ENCODE measurements around the gene NGEF. TPM values are rescaled to one million over a fixed set of nuclear protein-coding genes. Genes with fewer than 3 reads are reported as not detected.

Gene NGEF
- total and polyA plus RNA-seq, 10 of the 15 experiments (the other 5 are each of a cell fraction or from before 2014, with no cell fraction given) = 0.12 TPM; not detected in 9

GRCh38 chr2:233055362-233055761 is 42.3 kb upstream of the NGEF start (continued):
- TF ChIP-seq ZNF687 (IDR thresholded peaks at IDR 0.05) = no peak
- no peak for TF ChIP-seq HDAC6 (IDR thresholded peaks at IDR 0.05; ENCODE audit: unreplicated experiment)
- TF ChIP-seq CBX3 (IDR thresholded peaks at IDR 0.05; ENCODE audit: borderline replicate concordance, low read depth) = no peak
- TF ChIP-seq MTA2 (IDR thresholded peaks at IDR 0.05; ENCODE audit: low read depth) = no peak
- no peak for TF ChIP-seq NFYA (IDR thresholded peaks at IDR 0.05; ENCODE audit: borderline replicate concordance, low read depth, low read length)
- no peak for TF ChIP-seq NFIC (IDR thresholded peaks at IDR 0.05; ENCODE audit: low read depth, low read length)

GRCh38 chr2:233053928-233054784 is 41.1 kb upstream of the NGEF start:
- no peaks in the 10 kb centered on the region for H4K20me1 ChIP-seq (ENCODE audit: control insufficient read depth, insufficient read depth)
- RAD21 ChIA-PET (ENCODE audit: unreplicated experiment) = interaction anchor here (0.6 to 2.2 kb wide), 22 partner anchors 9 to 296 kb away, joined by 3 to 10 read pairs (median 3); partner anchors contain the start of gene ATG16L1
- FAIRE-seq (no peak), DNase-seq (ENCODE audit: low read depth, low spot score) (no peak), ATAC-seq (peak; percentile 98)
- SMC1A ChIA-PET (ENCODE audit: uncharacterized antibody, unreplicated experiment) = interaction anchor here (0.7 to 2.8 kb wide), 27 partner anchors 9 to 447 kb away, joined by 3 to 19 read pairs (median 4); no protein-coding TSS in a partner anchor
- H2AFZ ChIP-seq (ENCODE audit: control insufficient read depth, low read depth, low read length) = peak overlapping the region; percentile 65
- no peaks in the 10 kb centered on the region for H3K27me3 ChIP-seq (replicated peaks in 1 of 2; ENCODE audit: control insufficient read depth in 2 of 2, insufficient read depth in 2 of 2, low read length in 1 of 2)
- intact Hi-C loops (cut with micrococcal nuclease; ENCODE audit: unreplicated experiment) = loop anchor here (1.0 kb wide), 2 partner anchors 201 to 448 kb away; no protein-coding TSS in a partner anchor
- in situ Hi-C loops (cut with MboI) = no loop called here
- H3K36me3 ChIP-seq (ENCODE audit: control insufficient read depth in 2 of 2, insufficient read depth in 2 of 2, low read length in 1 of 2) = no peaks in the 10 kb centered on the region
- CTCF ChIA-PET = interaction anchor here (0.6 to 5.1 kb wide), 85 partner anchors 8 to 792 kb away, joined by 3 to 37 read pairs (median 4); partner anchors contain the start of genes ATG16L1 and NEU2
- POLR2A ChIA-PET = interaction anchor here (0.6 to 0.9 kb wide), 3 partner anchors 11 to 903 kb away, joined by 3 read pairs; no protein-coding TSS in a partner anchor
- WGBS (ENCODE audit: insufficient coverage, insufficient replicate concordance, low lambda C conversion rate, missing lambda C conversion rate) = 18% methylated on average over 22 of the region's 22 CpGs
- no TSS peak for BruUV-seq (replicated peaks)
- H3K27ac ChIP-seq (ENCODE audit: control insufficient read depth, insufficient read depth) = no peak overlapping the region
- H3K9ac ChIP-seq (ENCODE audit: control insufficient read depth, insufficient read depth, low read length) = no peak overlapping the region; the same call in 1 of the 2 replicates
- peak overlapping the region; percentile 55 for H3K4me2 ChIP-seq (ENCODE audit: control insufficient read depth, insufficient read depth)
- no peaks in the 10 kb centered on the region; the same call in 1 of the 2 replicates for H3K79me2 ChIP-seq (ENCODE audit: control insufficient read depth, insufficient read depth, low read length)
- H3K4me1 ChIP-seq (ENCODE audit: control insufficient read depth, insufficient read depth, low read length) = peaks cover 2% of the 10 kb centered on the region
- no peak overlapping the region for H3K4me3 ChIP-seq
- H3K9me3 ChIP-seq (replicated peaks; ENCODE audit: control insufficient read depth, insufficient read depth, low read length) = no peaks in the 10 kb centered on the region
- TF ChIP-seq YY1 (IDR thresholded peaks at IDR 0.05; ENCODE audit: low read depth, low read length) (peak; percentile 74), SMC3 (IDR thresholded peaks at IDR 0.05; ENCODE audit: borderline replicate concordance, low read length) (peak; percentile 66; the same call in 1 of the 2 replicates), CTCF (IDR thresholded peaks at IDR 0.05 in 2 of 3, conservative IDR thresholded peaks at IDR 0.05 in 1 of 3; ENCODE audit: control insufficient read depth in 2 of 3, extremely low read depth in 1 of 3, insufficient read depth in 1 of 3, low read depth in 3 of 3, low read length in 3 of 3) (peak; percentile 87 to 97 (median 93)), RB1 (IDR thresholded peaks at IDR 0.05; ENCODE audit: borderline replicate concordance) (peak; percentile 69; the same call in 1 of the 2 replicates), RAD21 (IDR thresholded peaks at IDR 0.05; ENCODE audit: insufficient read depth, low read depth, low read length) (peak; percentile 74), LARP7 (IDR thresholded peaks at IDR 0.05) (peak; percentile 48), SMARCA5 (IDR thresholded peaks at IDR 0.05) (peak; percentile 80), PML (IDR thresholded peaks at IDR 0.05; ENCODE audit: low read length) (no peak), IKZF2 (IDR thresholded peaks at IDR 0.05) (0 out of 4 replicates have a peak, but pooled peaks of 1 of the 2 experiments have one; percentile 39)
